ENCODE measurements around the gene BEND7. TPM values are rescaled to one million over a fixed set of nuclear protein-coding genes. Genes with fewer than 3 reads are reported as not detected.

Gene BEND7, protein sequence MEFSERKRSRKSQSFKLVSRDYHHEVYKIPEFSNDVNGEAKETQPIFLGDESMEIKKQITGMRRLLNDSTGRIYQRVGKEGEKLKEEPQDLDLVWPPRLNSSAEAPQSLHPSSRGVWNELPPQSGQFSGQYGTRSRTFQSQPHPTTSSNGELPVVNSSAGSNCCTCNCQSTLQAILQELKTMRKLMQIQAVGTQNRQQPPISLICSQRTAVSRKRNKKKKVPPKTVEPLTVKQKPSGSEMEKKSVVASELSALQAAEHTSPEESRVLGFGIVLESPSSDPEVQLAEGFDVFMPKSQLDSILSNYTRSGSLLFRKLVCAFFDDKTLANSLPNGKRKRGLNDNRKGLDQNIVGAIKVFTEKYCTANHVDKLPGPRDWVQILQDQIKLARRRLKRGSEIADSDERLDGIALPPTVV
- total RNA-seq (10 to 100 TPM; 24.0 to 28.0 TPM), polyA plus RNA-seq (10 to 100 TPM in 1 of 2 donors, 1 to 10 TPM in 1; 5.3 to 38.2 TPM)
- long read RNA-seq, donor 1, partial matches to known transcripts: 0 of 12 reads
- long read RNA-seq, donor 1, other reads (novel, unspliced or antisense): 12 of 12 reads
- long read RNA-seq, donor 2, partial matches to known transcripts: 2 of 8 reads
- long read RNA-seq, donor 2, other reads (novel, unspliced or antisense): 6 of 8 reads

GRCh38 chr10:13528875-13529713, at the start of gene BEND7:
TSS of gene BEND7 (minus strand) at chr10:13529014. CDS start at chr10:13528533, 481 bp downstream.
- H3K4me1 ChIP-seq (ENCODE audit: control insufficient read depth in 1 of 2, insufficient read depth in 2 of 2, low read length in 2 of 2): no peaks in the 10 kb centered on the region
- DNase-seq (peak in 1 of 2 donors; percentile 81), ATAC-seq (ENCODE audit: low FRiP score) (peak; percentile 69)
- 3 to 8% methylated on average over 21 to 98 of the region's 98 CpGs for WGBS, 2 donors
- no peaks in the 10 kb centered on the region for H3K9me3 ChIP-seq (ENCODE audit: control insufficient read depth, low read length)
- H3K27me3 ChIP-seq (ENCODE audit: control insufficient read depth in 1 of 2, insufficient read depth in 2 of 2, low read length in 1 of 2): no peaks in the 10 kb centered on the region
- intact Hi-C loops (cut with DNase I): no loop called here
- peak within 1 kb of the TSS; percentile 63 to 64 for H3K27ac ChIP-seq (ENCODE audit: low read depth in 1 of 2, low read length in 2 of 2)
- peaks cover 0 to 2% of the 10 kb centered on the region in 2 donors for H3K36me3 ChIP-seq (ENCODE audit: control insufficient read depth in 1 of 2, insufficient read depth in 2 of 2, low read length in 1 of 2)
- H3K4me3 ChIP-seq (ENCODE audit: low read length in 2 of 2): peak within 1 kb of the TSS; percentile 91 to 96

- Histone ChIP-seq H3K36me3 (ENCODE audit: control insufficient read depth in 1 of 2, insufficient read depth in 2 of 2, low read length in 1 of 2) (no peaks in the 10 kb centered on the region), H3K27ac (ENCODE audit: low read depth in 1 of 2, low read length in 2 of 2) (no peak overlapping the region), H3K9me3 (ENCODE audit: control insufficient read depth, low read length) (no peaks in the 10 kb centered on the region), H3K27me3 (ENCODE audit: control insufficient read depth in 1 of 2, insufficient read depth in 2 of 2, low read length in 1 of 2) (no peaks in the 10 kb centered on the region), H3K4me3 (ENCODE audit: low read length in 2 of 2) (no peak overlapping the region), H3K4me1 (ENCODE audit: control insufficient read depth in 1 of 2, insufficient read depth in 2 of 2, low read length in 2 of 2) (no peaks in the 10 kb centered on the region)
- intact Hi-C loops (cut with DNase I): no loop called here
- ATAC-seq (ENCODE audit: low FRiP score) (no peak), DNase-seq (no peak)
- 59 to 64% methylated on average over 4 of the region's 4 CpGs for WGBS, 2 donors
Measured at GRCh38 chr10:13573960-13574359, 45.1 kb upstream of the BEND7 start.

GRCh38 chr10:13571541-13571940, 42.7 kb upstream of the BEND7 start:
- Histone ChIP-seq H3K36me3 (ENCODE audit: control insufficient read depth in 1 of 2, insufficient read depth in 2 of 2, low read length in 1 of 2) (no peaks in the 10 kb centered on the region), H3K27ac (ENCODE audit: low read depth in 1 of 2, low read length in 2 of 2) (no peak overlapping the region), H3K4me3 (ENCODE audit: low read length in 2 of 2) (no peak overlapping the region), H3K27me3 (ENCODE audit: control insufficient read depth in 1 of 2, insufficient read depth in 2 of 2, low read length in 1 of 2) (no peaks in the 10 kb centered on the region), H3K4me1 (ENCODE audit: control insufficient read depth in 1 of 2, insufficient read depth in 2 of 2, low read length in 2 of 2) (no peaks in the 10 kb centered on the region), H3K9me3 (ENCODE audit: control insufficient read depth, low read length) (no peaks in the 10 kb centered on the region)
- intact Hi-C loops (cut with DNase I): no loop called here
- ATAC-seq (ENCODE audit: low FRiP score) (no peak), DNase-seq (no peak)
- 40 to 54% methylated on average over 5 of the region's 5 CpGs for WGBS, 2 donors

GRCh38 chr10:13567030-13567429, 38.2 kb upstream of the BEND7 start:
- ATAC-seq (ENCODE audit: low FRiP score) (no peak), DNase-seq (no peak)
- Histone ChIP-seq H3K27ac (ENCODE audit: low read depth in 1 of 2, low read length in 2 of 2) (no peak overlapping the region), H3K4me3 (ENCODE audit: low read length in 2 of 2) (no peak overlapping the region), H3K4me1 (ENCODE audit: control insufficient read depth in 1 of 2, insufficient read depth in 2 of 2, low read length in 2 of 2) (no peaks in the 10 kb centered on the region), H3K27me3 (ENCODE audit: control insufficient read depth in 1 of 2, insufficient read depth in 2 of 2, low read length in 1 of 2) (no peaks in the 10 kb centered on the region), H3K36me3 (ENCODE audit: control insufficient read depth in 1 of 2, insufficient read depth in 2 of 2, low read length in 1 of 2) (no peaks in the 10 kb centered on the region), H3K9me3 (ENCODE audit: control insufficient read depth, low read length) (no peaks in the 10 kb centered on the region)
- intact Hi-C loops (cut with DNase I): no loop called here
- WGBS, 2 donors: 96 to 100% methylated on average over 1 of the region's 1 CpG

- no peak for ATAC-seq (ENCODE audit: low FRiP score)
- intact Hi-C loops (cut with DNase I): no loop called here
- no peaks in the 10 kb centered on the region for H3K36me3 ChIP-seq (ENCODE audit: control insufficient read depth in 1 of 2, insufficient read depth in 2 of 2, low read length in 1 of 2)
- no peak for DNase-seq
- H3K27ac ChIP-seq (ENCODE audit: low read depth in 1 of 2, low read length in 2 of 2): no peak overlapping the region
- H3K27me3 ChIP-seq (ENCODE audit: control insufficient read depth in 1 of 2, insufficient read depth in 2 of 2, low read length in 1 of 2): no peaks in the 10 kb centered on the region
- no peaks in the 10 kb centered on the region for H3K4me1 ChIP-seq (ENCODE audit: control insufficient read depth in 1 of 2, insufficient read depth in 2 of 2, low read length in 2 of 2)
- H3K9me3 ChIP-seq (ENCODE audit: control insufficient read depth, low read length): no peaks in the 10 kb centered on the region
- 88 to 92% methylated on average over 3 of the region's 3 CpGs for WGBS, 2 donors
- no peak overlapping the region for H3K4me3 ChIP-seq (ENCODE audit: low read length in 2 of 2)
Measured at GRCh38 chr10:13564576-13564975, 35.8 kb upstream of the BEND7 start.

GRCh38 chr10:13563481-13564445, 34.9 kb upstream of the BEND7 start:
- Histone ChIP-seq H3K9me3 (ENCODE audit: control insufficient read depth, low read length) (no peaks in the 10 kb centered on the region), H3K27ac (ENCODE audit: low read depth in 1 of 2, low read length in 2 of 2) (no peak overlapping the region), H3K27me3 (ENCODE audit: control insufficient read depth in 1 of 2, insufficient read depth in 2 of 2, low read length in 1 of 2) (no peaks in the 10 kb centered on the region), H3K4me1 (ENCODE audit: control insufficient read depth in 1 of 2, insufficient read depth in 2 of 2, low read length in 2 of 2) (no peaks in the 10 kb centered on the region), H3K4me3 (ENCODE audit: low read length in 2 of 2) (no peak overlapping the region), H3K36me3 (ENCODE audit: control insufficient read depth in 1 of 2, insufficient read depth in 2 of 2, low read length in 1 of 2) (no peaks in the 10 kb centered on the region)
- 94 to 97% methylated on average over 11 of the region's 11 CpGs for WGBS, 2 donors
- no peak for ATAC-seq (ENCODE audit: low FRiP score)
- intact Hi-C loops (cut with DNase I): no loop called here
- DNase-seq: no peak

DNA sequence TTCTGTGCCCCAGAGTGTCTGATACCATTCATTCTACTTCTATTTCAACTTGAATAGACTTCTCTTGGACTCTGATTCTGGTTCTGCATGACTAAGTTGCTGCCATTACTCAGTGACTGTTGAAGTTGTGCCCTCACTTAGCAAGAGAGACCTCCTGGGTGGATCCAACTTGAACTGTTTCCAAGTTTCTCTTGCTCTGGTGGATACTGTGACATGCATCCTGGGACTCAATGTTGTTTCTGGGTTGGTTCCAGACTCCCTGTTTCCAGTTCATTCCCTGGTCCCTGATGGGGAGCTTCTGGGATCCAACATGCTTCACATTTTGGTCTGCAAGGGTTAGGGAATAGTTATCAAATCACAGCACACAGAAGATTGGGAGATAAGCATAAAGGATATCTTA, 31.8 kb upstream of the BEND7 start:
- no peak for ATAC-seq (ENCODE audit: low FRiP score)
- Histone ChIP-seq H3K27me3 (ENCODE audit: control insufficient read depth in 1 of 2, insufficient read depth in 2 of 2, low read length in 1 of 2) (no peaks in the 10 kb centered on the region), H3K9me3 (ENCODE audit: control insufficient read depth, low read length) (no peaks in the 10 kb centered on the region), H3K4me1 (ENCODE audit: control insufficient read depth in 1 of 2, insufficient read depth in 2 of 2, low read length in 2 of 2) (no peaks in the 10 kb centered on the region), H3K4me3 (ENCODE audit: low read length in 2 of 2) (no peak overlapping the region), H3K36me3 (ENCODE audit: control insufficient read depth in 1 of 2, insufficient read depth in 2 of 2, low read length in 1 of 2) (no peaks in the 10 kb centered on the region), H3K27ac (ENCODE audit: low read depth in 1 of 2, low read length in 2 of 2) (no peak overlapping the region)
- intact Hi-C loops (cut with DNase I): no loop called here
- DNase-seq: no peak

GRCh38 chr10:13559124-13559700, 30.4 kb upstream of the BEND7 start:
- Histone ChIP-seq H3K9me3 (ENCODE audit: control insufficient read depth, low read length) (no peaks in the 10 kb centered on the region), H3K4me3 (ENCODE audit: low read length in 2 of 2) (no peak overlapping the region), H3K27me3 (ENCODE audit: control insufficient read depth in 1 of 2, insufficient read depth in 2 of 2, low read length in 1 of 2) (no peaks in the 10 kb centered on the region), H3K4me1 (ENCODE audit: control insufficient read depth in 1 of 2, insufficient read depth in 2 of 2, low read length in 2 of 2) (no peaks in the 10 kb centered on the region), H3K36me3 (ENCODE audit: control insufficient read depth in 1 of 2, insufficient read depth in 2 of 2, low read length in 1 of 2) (no peaks in the 10 kb centered on the region), H3K27ac (ENCODE audit: low read depth in 1 of 2, low read length in 2 of 2) (no peak overlapping the region)
- ATAC-seq (ENCODE audit: low FRiP score): no peak
- 61 to 67% methylated on average over 2 of the region's 2 CpGs for WGBS, 2 donors
- no peak for DNase-seq
- intact Hi-C loops (cut with DNase I): no loop called here

Measured in aorta (tissue), 5 donors.